GM15510 (cell line): ENCODE measurements around the gene GABBR2.

Source experiments
- POLR2A ChIP-seq: IDR thresholded peaks from 3 replicates; pipeline ENCODE4 v1.6.1; 2011; ENCODE audit warnings: borderline replicate concordance; ENCODE audit not compliant: insufficient read length; ENCODE audit errors: extremely low read depth

GABBR2 gene

GRCh38 chr9:98500337-98500919, 208.3 kb downstream of the GABBR2 start:
- TF ChIP-seq POLR2A, result no peak

- no peak for TF ChIP-seq POLR2A
These were observed 213.2 kb downstream of the GABBR2 start for GRCh38 chr9:98495530-98495929.

GRCh38 chr9:98494852-98495251, 213.9 kb downstream of the GABBR2 start:
- no peak for TF ChIP-seq POLR2A

- TF ChIP-seq POLR2A, result no peak
These were observed 216.9 kb downstream of the GABBR2 start for GRCh38 chr9:98491828-98492227.

GRCh38 chr9:98491231-98491651, 217.5 kb downstream of the GABBR2 start:
- TF ChIP-seq POLR2A, result no peak

- TF ChIP-seq POLR2A, result no peak
These were observed 220.0 kb downstream of the GABBR2 start for GRCh38 chr9:98488571-98489312.

GRCh38 chr9:98485706-98486105, 223.0 kb downstream of the GABBR2 start:
- no peak for TF ChIP-seq POLR2A

- no peak for TF ChIP-seq POLR2A
These were observed 224.6 kb downstream of the GABBR2 start for GRCh38 chr9:98484162-98484561.

GRCh38 chr9:98482226-98482625, 226.5 kb downstream of the GABBR2 start:
- no peak for TF ChIP-seq POLR2A

GRCh38 chr9:98481676-98482075, 227.1 kb downstream of the GABBR2 start:
- TF ChIP-seq POLR2A, result no peak

GRCh38 chr9:98479967-98480847, 228.5 kb downstream of the GABBR2 start:
- TF ChIP-seq POLR2A, result no peak

GRCh38 chr9:98479449-98479848, 229.3 kb downstream of the GABBR2 start:
- TF ChIP-seq POLR2A, result no peak

GRCh38 chr9:98477884-98478283, 230.9 kb downstream of the GABBR2 start:
- TF ChIP-seq POLR2A, result no peak

GRCh38 chr9:98472216-98472615, 236.5 kb downstream of the GABBR2 start:
- TF ChIP-seq POLR2A, result no peak

GRCh38 chr9:98471185-98471584, 237.6 kb downstream of the GABBR2 start:
- TF ChIP-seq POLR2A, result no peak
